Esophagus squamous epithelium (tissue), 4 donors: ENCODE data around the gene UBE2N.

Experiments
- CTCF ChIP-seq, 6 experiments: fragments of 450-650 bp in 4 of 6; fragments of 200-600 bp in 2 of 6; sonication (generic) in 2 of 6; IDR thresholded peaks; one replicate each; pipeline ENCODE4 v1.5.1; 2016 to 2019; ENCODE audit warnings: antibody characterized with exemption in 6 of 6, mild to moderate bottlenecking in 4 of 6, moderate library complexity in 4 of 6
- POLR2A ChIP-seq, 4 donors: fragments of 450-650 bp; IDR thresholded peaks; one replicate each; pipeline ENCODE4 v1.6.1; 2017; ENCODE audit warnings: antibody characterized with exemption in 4 of 4, mild to moderate bottlenecking in 4 of 4, moderate library complexity in 3 of 4

GRCh38 chr12:93369505-93369904, 72.2 kb downstream of the UBE2N start:
- TF ChIP-seq CTCF (IDR thresholded peaks at IDR 0.05) (no peak), POLR2A (IDR thresholded peaks at IDR 0.05) (no peak)
